Inflammatory macrophage treated with lipopolysaccharide for 1 hour (primary cell): Measurements from ENCODE around the gene RICTOR.
"Not testable (repeated sequence)": the region's sequence is repeated elsewhere in the genome, so short reads cannot be mapped to it uniquely, and the experiment has no call there.

ENCODE experiments used
- DNase-seq, 2 donors: peaks; one replicate each; pipeline ENCODE4 v3.0.0-alpha.2; 2020 to 2022

The RICTOR gene

DNA sequence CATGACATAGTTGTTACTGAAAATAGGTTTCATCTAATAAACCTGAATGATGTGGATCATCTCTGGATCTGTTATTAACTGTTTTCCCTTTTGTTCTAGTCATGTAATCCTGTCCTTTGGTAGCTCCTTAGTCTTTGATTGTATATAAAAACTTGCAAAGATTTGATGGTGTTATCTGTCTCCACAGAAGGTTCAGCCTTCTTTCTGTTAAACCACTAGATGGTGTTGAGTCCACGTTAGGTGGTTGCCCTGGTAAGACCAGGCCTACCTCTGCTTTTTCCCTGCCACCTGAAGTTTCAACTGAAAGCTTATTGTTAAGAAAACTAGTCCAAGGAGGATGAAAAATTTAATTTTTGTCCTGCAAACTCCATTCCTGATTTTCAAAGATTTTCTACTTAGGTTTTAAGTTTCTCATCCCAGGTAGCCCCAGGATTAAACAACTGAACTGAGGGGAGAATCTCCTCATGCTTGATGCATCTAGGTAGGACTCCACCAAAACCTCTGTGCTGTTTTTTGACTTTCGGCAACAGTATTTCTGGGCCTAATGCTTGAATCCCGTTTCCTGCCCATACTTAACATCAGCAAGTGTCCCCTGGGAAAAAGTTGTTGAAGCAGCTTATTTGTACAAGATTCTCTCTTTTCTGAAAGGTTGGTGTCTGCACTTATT, 68.5 kb downstream of the RICTOR start:
- DNase-seq, result no peak

GRCh38 chr5:39001683-39002082, 72.5 kb downstream of the RICTOR start:
- no peak for DNase-seq

DNA sequence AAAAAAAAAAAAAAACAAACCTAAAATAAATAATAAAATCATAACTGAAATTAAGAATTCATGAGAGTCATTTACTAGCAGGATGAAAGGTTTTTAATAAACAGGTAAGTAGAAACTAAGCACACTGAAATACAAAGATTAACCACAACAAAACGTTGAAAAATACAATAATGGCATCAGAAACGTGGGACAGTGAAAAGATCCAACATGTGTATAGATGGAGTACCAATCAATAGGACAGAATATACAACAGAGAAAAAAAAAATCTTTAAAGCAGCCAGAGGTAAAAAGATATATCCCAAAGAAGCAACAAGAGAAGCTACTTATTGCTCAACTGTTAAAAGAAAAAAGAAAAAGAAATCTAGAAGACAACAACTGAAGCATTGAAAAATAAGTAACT, 75.2 kb downstream of the RICTOR start:
- no peak for DNase-seq

- no peak for DNase-seq
These were observed 76.6 kb downstream of the RICTOR start for GRCh38 chr5:38997591-38997990.

DNA sequence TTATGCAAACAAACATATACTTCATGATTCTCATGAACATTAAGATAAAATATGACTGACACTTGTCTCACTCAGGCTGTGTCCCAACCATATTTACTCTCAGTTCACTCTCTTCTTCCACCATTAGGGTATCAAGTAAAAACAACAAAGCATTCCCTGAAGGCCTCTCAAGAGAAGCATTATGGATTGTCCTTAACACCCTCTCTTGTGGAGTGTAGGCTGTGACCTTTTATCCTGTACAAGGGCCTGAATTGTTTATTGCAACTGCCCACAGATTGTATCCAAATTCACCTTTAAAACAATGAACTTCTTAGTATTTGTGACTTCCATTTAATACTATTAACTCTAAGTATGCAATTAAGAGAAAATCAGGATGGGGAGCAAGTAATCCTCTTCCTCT, 78.1 kb downstream of the RICTOR start:
- no peak for DNase-seq

- DNase-seq, result peak; percentile 48 to 57
These were observed 79.8 kb downstream of the RICTOR start for GRCh38 chr5:38994324-38994927.

GRCh38 chr5:38989974-38990719, 84.1 kb downstream of the RICTOR start:
- not testable (repeated sequence) for DNase-seq

GRCh38 chr5:38985909-38986452, 88.2 kb downstream of the RICTOR start:
- DNase-seq, result no peak

DNA sequence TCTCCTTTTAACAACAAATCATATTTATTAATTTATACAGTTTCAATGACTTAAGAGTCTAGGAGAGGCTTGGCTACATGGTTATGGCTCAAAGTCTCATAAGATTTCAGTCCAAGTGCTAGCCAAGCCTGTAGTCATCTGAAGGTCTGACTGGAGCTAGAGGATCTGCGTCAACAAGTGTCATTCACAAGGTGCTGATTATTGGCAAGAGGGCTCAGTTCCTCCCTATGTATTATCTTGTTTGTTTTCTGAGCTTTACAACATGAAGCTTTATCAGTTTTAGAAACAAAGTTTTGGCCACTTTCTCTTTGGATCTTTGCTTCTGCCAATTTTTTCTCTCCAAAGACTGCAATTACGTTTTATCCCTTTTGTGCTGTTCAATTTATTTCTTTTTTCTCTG, 94.7 kb downstream of the RICTOR start:
- no peak for DNase-seq

GRCh38 chr5:38978036-38978435, 96.2 kb downstream of the RICTOR start:
- DNase-seq, result no peak

GRCh38 chr5:38968665-38969064, 105.5 kb downstream of the RICTOR start:
- no peak for DNase-seq

- DNase-seq, result no peak
These were observed 112.5 kb downstream of the RICTOR start for GRCh38 chr5:38961691-38962090.

DNA sequence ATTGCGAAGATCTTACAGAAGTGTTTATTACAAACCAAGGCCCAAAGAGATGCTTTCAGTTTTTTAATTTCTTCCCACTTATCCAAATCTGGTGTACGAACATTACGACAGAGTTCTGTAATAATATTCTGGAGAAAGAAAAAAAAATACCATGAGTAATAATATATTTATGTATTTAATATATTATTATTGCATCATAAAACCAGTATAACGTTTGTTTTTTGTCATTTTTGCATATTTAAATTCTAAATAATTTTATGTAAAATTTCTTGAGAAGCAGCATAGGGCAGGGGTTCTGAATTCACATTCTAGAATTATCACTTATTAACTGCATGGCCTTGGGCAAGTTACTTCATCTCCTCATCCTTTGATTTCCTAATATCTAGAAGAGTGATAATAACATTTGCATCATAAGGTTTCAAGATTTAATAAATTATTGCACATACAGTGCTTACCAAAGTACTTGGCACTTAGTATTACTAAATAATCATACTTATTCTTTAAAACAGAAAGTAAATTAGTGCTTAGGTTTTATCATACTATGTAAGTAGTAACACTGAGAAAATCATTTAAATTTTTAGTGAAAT, 120.7 kb downstream of the RICTOR start:
- no peak for DNase-seq

GRCh38 chr5:38948501-38948900, 125.7 kb downstream of the RICTOR start:
- no peak for DNase-seq

DNA sequence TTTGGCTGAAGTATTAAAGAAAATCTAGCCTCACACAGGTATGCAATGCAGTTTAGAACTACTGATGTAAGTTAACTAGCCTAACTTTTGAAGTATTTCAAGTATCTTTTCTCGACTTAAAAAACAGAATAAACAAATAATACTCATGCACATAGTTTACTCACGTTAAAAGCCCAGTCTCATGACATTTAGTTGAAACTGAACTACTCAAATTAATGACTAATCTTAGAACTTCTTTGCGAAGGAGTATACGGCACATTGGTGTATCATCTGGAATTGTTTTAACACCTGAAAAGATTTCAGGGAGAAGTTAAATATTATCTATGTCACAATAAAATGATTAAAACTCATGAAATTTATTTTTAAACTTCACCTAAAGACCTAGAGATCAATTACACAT, 129.9 kb downstream of the RICTOR start:
- DNase-seq, result no peak

DNA sequence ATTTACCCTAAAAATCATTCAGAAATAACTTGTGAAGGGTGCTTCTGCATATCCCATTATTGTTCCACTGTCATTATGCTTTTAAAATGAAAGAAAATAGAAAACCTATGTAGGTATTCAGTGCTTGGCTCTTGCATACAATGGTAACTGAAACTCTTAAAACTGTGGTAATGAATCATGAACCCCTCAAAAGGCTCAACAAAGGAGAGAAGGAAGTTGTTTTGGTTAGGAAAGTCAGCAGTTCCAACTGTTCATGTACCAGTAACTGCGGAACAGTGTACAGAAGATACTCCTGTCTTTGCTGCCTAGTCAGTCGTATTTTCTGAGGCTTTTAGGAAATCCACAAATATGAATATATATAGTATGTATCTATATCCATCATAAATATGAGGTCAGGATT, 132.3 kb downstream of the RICTOR start:
- no peak for DNase-seq

DNA sequence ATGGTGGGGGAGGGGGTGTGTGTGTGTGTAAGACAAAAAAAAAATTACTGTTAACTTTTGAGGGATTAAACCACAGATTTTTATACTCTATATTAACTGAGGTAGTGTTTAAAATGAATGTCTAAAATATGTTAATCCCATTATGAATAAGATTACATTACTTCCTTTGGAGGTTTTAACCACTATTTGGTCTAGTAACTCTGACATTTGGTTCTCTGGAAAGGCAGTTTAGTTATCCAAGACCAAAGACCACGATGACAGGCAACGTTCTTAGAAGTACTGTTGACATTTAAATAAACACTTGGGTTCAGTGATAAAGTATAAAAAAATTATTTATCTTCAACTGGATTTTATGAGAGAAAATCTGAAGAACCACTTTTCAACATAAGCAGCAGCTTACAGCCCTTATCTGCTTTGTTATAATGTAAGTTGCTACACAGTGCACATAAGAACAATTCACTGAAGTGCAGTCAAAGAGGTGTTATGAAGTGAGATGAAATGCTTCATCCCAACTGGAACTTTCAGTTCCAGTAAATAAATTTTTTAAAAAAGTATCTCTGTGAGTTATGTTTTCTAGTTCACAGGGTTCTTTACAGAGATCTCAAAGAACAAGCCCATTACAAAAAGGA, 133.9 kb downstream of the RICTOR start:
- no peak for DNase-seq

- DNase-seq, result no peak
These were observed 135.2 kb downstream of the RICTOR start for GRCh38 chr5:38938973-38939372.

DNA sequence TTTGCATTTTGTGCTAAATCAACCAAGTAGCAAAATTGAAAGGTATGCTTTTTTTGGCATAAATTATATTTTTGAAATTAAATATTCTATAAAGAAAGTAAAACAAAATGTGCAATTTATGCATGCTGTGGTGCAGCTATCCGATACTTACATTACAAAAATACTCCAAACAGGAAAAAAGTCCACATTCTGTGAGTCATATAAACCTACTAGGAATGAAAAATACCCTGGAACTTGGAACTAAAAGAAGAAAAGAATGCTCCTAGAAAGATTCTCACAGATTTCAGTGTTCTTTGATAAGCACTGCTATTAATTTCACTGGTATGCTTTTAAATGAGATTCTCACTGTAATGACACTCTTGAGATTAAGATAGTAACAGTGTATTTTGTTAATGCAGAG, 135.8 kb downstream of the RICTOR start:
- no peak for DNase-seq

DNA sequence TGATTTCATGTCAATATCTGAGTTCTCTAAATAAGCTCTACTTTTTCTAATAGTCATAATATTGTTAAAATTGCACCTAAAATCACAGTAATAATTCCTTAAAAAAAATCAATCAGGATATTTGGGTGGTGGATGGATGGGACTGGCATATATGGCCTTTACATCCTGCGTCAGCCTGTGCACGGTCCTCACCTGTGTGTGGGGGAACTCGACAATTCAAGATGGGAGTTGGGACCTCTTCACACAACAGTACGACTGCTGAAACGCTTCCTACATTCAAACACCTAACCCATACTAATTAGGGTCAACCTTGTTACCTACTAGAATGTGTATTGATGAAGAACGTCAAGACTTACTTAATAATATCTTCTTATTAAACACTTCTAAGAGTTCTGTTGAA, 137.9 kb downstream of the RICTOR start:
- no peak for DNase-seq

DNA sequence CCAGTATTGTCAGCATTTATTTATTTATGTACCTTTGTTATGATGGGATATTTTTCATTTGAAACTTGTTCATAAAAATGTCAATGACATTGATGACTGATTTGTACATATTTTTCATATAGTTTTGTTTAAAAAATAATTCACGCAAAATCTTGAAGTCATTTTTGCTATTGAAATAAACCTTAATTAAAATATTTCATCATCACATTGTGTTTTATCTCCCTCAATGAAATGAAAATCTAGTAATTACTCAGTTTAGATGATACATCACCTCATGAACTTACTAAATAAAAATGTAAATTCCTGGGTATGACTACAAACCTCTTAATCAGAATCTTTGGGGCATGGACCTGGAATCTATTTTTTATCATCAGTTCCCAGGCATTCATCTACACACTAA, 138.8 kb downstream of the RICTOR start:
- DNase-seq, result no peak

GRCh38 chr5:38932854-38933408, 141.3 kb downstream of the RICTOR start:
- no peak for DNase-seq

- DNase-seq, result no peak
These were observed 142.5 kb downstream of the RICTOR start for GRCh38 chr5:38931731-38932130.
